GM21447 (cell line): Measurements from ENCODE around the gene GNB4.

Experiments
- ATAC-seq: cut with Tn5 transposase; IDR thresholded peaks from one replicate; pipeline ENCODE4 v1.9.1; 2021; ENCODE audit not compliant: unreplicated experiment

Gene GNB4

GRCh38 chr3:179373938-179374337 lies 77.3 kb downstream of the GNB4 start:
- no peak for ATAC-seq

- no peak for ATAC-seq
Measured at GRCh38 chr3:179369621-179370020, 81.6 kb downstream of the GNB4 start.

- ATAC-seq, result no peak
Measured at GRCh38 chr3:179363332-179363731, 87.9 kb downstream of the GNB4 start.

- no peak for ATAC-seq
Measured at GRCh38 chr3:179355996-179356395, 95.3 kb downstream of the GNB4 start.

- peak; percentile 69 for ATAC-seq
Measured at GRCh38 chr3:179348325-179349013, 102.8 kb downstream of the GNB4 start.

GRCh38 chr3:179347345-179348194 lies 103.7 kb downstream of the GNB4 start, which contains the start of gene MFN1:
Gene MFN1 (plus strand): TSS chr3:179347709. CDS start chr3:179348852, 1,143 bp downstream.
- peak; percentile 91 for ATAC-seq
